Endothelial cell of umbilical vein (primary cell): ENCODE measurements around the gene EXD2.

Experiments
- EZH2 ChIP-seq: IDR thresholded peaks from 2 replicates; pipeline ENCODE4 v1.6.1; 2012; ENCODE audit warnings: borderline replicate concordance, low read depth, mild to moderate bottlenecking, moderate library complexity, low read length, inconsistent platforms; ENCODE audit not compliant: severe bottlenecking
- FOS ChIP-seq: IDR thresholded peaks from 2 replicates; pipeline ENCODE4 v1.6.1; 2011; ENCODE audit warnings: mild to moderate bottlenecking, low read length, moderate library complexity, borderline replicate concordance; ENCODE audit not compliant: insufficient read depth
- GATA2 ChIP-seq: IDR thresholded peaks from 2 replicates; pipeline ENCODE4 v1.7.0; 2011; ENCODE audit warnings: low read depth, mild to moderate bottlenecking, moderate library complexity, mixed read lengths, low read length; ENCODE audit not compliant: insufficient read length, insufficient read depth
- JUN ChIP-seq: IDR thresholded peaks from 2 replicates; pipeline ENCODE4 v1.6.1; 2011; ENCODE audit warnings: borderline replicate concordance, low read depth; ENCODE audit not compliant: insufficient read length, insufficient read depth
- MYC ChIP-seq: IDR thresholded peaks from one replicate; pipeline ENCODE4 v1.6.1; 2011; ENCODE audit warnings: mild to moderate bottlenecking, low read depth, low read length
- POLR2A ChIP-seq: IDR thresholded peaks from 2 replicates; pipeline ENCODE4 v1.6.1; 2012; ENCODE audit warnings: low read depth, mild to moderate bottlenecking, control low read depth, low read length
- POLR2AphosphoS5 ChIP-seq: IDR thresholded peaks from 2 replicates; pipeline ENCODE4 v1.6.1; 2012; ENCODE audit warnings: low read depth, mild to moderate bottlenecking, control low read depth, low read length, moderate library complexity; ENCODE audit not compliant: insufficient read depth
- TF ChIP-seq, protein P1 (sequence below), 2 donors: IDR thresholded peaks; 1 replicate in 1 of 2; 2 replicates in 1 of 2; pipeline ENCODE4 v1.5.1; 2011; ENCODE audit warnings: low read length in 2 of 2, mild to moderate bottlenecking in 2 of 2, moderate library complexity in 2 of 2, control low read depth in 1 of 2, inconsistent platforms in 1 of 2, low read depth in 1 of 2; ENCODE audit not compliant: insufficient read depth in 1 of 2; ENCODE audit errors: extremely low read depth in 1 of 2
- TF ChIP-seq, protein P2 (sequence below): IDR thresholded peaks from 2 replicates; pipeline ENCODE4 v1.6.1; 2011; ENCODE audit not compliant: insufficient read depth, insufficient read length

DNA sequence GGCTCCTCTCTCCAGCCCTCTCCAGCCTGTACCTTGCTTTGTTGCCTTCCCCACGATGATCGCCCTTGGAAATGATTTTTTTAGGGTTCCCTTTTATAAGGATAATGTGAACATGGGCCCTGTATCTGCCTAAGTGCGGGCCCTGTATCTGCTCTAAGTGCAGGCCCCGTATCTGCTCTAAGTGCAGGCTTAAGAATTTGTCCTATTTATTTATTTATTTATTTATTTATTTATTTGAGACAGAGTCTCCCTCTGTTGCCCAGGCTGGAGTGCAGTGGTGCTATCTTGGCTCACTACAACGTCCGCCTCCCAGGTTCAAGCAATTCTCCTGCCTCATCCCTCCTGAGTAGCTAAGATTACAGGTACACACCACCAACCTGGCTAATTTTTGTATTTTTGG is 91.2 kb downstream of the EXD2 start:
- TF ChIP-seq MYC (no peak), POLR2AphosphoS5 (no peak), POLR2A (no peak), EZH2 (no peak), FOS (no peak), JUN (no peak), GATA2 (no peak)
- TF ChIP-seq, protein P1, sequence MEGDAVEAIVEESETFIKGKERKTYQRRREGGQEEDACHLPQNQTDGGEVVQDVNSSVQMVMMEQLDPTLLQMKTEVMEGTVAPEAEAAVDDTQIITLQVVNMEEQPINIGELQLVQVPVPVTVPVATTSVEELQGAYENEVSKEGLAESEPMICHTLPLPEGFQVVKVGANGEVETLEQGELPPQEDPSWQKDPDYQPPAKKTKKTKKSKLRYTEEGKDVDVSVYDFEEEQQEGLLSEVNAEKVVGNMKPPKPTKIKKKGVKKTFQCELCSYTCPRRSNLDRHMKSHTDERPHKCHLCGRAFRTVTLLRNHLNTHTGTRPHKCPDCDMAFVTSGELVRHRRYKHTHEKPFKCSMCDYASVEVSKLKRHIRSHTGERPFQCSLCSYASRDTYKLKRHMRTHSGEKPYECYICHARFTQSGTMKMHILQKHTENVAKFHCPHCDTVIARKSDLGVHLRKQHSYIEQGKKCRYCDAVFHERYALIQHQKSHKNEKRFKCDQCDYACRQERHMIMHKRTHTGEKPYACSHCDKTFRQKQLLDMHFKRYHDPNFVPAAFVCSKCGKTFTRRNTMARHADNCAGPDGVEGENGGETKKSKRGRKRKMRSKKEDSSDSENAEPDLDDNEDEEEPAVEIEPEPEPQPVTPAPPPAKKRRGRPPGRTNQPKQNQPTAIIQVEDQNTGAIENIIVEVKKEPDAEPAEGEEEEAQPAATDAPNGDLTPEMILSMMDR (IDR thresholded peaks at IDR 0.05; ENCODE audit: extremely low read depth in 1 of 2, insufficient read depth in 1 of 2, low read depth in 1 of 2, low read length in 2 of 2): no peak
- TF ChIP-seq, protein P2, sequence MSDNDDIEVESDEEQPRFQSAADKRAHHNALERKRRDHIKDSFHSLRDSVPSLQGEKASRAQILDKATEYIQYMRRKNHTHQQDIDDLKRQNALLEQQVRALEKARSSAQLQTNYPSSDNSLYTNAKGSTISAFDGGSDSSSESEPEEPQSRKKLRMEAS: no peak
